Germinal center (tissue), 1 donor: Measurements from ENCODE around the gene HAGHL.
A peak's percentile ranks its signal among the peaks of the same experiment; 100 is the strongest.
"Not testable (repeated sequence)": the region's sequence is repeated elsewhere in the genome, so short reads cannot be mapped to it uniquely, and the experiment has no call there.

Experiments
- DNase-seq: peaks from one replicate; pipeline ENCODE4 v3.0.0; 2012; ENCODE audit warnings: mixed read lengths, low spot score

Gene HAGHL

DNA sequence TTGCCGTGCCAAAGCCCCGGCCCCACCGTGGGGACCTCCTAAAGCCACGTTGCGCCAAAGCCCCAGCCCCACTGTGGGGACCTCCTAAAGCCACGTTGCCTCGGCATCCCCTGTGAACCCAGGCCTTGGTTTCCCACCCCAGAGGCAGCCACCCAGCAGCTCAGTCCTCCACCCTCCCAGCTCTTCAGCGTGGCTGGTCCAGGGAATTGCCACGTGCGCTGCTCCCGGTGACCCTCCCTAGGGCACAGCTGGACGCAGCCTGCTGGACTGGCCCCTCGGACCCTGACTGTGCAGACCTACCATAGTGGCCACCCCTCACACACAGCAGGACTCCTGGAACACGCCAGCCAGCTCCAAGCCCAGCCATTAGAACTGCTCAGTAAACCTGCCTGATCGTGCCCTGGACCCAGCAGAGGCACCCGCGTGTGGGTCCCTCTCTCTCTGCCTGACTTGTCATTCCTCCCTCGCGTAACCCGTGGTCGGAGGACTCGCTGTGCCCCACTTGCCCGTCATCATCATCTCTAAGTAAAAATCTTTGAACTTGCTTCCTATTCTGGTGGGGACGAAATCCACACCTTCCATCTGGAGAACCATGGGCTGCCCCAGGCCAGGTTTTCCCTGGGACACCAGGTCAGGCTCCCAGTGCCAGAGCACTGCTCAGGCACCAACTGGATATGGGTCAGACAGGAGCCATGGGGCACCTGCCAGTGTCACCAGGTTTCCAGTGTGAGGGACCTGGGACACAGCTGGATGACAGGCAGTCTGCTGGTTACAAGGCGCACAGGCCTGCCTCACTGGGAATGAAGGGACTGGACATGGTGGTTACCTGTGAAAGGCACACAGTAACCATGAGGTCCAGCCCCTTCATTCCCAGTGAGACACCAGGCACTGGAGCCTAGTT lies 8.3 kb downstream of the HAGHL start:
- no peak for DNase-seq

DNA sequence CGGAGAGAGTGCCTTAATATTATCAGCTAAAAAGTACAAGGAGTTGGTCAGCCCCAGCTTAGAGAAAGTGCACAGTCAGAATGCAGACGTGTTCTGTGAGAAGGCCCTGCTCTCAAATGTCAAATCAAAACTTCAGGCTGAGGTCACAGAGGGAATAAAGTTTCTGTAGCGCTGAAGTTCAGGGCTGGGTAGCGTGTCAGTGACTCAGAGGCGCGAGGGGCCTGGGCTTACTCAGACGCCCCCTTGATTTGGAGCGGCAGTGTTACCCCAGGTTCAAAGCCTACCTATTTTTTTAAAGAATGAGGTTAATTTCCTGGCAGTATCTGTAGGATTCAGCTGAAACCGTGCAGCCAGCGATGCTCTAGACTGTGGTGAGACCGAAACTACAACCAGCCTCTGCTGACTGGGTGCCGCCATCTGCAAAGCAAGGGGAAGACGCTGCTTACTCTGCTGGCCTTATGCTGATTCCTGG lies 9.1 kb downstream of the HAGHL start:
- DNase-seq, result no peak

DNA sequence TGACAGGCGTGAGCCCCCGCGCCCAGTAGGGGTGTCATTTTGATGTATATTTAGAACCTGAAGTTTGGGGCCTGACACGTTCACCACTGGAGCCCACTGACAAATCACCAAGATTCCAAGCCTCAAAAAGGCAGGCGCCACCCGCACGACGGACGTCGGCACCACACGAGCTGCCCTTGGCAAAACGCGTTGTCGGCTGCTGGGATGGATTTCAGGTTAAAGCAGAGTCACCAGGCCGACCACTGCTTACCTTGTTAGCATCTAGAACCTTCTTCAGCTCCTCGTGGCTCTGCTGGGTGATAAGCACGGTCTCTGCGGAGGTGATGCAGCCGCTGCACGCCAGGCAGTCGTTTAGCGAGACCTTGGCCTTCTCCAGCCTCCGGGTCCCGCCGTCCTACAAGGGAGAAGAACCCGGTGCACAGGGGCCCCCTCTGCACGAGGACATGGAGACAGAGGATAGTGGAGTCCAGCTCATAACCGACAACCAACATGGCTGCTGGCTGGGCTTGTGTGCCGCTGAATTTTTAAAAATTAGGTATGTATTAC lies 10.1 kb downstream of the HAGHL start:
- no peak for DNase-seq

DNA sequence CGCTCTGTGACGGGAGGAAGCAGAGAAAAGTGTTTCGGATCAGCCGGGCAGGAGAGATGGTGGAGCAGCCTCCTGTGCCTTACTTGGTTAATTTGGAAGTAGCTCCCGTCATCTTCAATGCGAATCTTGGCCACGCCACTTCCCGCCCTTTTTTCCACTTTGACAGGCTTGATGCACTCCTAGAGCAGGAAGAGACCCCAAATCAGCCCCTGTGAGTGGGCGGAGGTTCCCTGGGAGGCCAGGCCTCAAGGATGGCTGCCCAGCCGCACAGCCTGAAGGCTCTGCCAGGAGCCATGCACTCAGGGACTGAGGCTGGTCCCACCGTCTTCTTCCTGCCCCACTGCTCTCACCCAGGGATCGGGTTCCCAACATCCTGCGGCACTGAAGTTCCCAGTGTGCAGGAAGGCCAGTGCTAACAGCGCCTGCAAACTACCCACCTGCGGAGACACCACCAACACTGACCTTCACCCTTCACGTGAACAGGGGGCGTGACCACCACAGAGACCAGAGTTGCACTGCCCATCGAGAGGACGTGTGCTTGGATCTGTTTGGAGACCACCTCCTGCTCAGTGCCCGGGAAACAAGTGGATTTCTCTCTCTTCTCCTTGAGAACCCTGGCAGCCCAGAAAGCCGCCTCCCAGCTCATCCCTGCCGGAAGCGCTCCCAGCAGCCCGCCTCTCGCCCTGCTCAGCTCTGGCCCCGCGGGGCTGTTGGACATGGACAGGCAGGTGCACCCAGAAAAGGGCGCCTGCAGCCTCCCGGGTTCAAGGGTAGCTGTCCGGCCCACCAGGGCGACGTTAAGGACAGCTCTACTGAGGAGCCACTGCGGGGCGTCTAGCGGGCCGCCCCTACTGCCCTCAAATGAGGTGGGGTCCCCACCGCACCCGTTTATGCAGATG lies 12.9 kb downstream of the HAGHL start:
- DNase-seq, result no peak

DNA sequence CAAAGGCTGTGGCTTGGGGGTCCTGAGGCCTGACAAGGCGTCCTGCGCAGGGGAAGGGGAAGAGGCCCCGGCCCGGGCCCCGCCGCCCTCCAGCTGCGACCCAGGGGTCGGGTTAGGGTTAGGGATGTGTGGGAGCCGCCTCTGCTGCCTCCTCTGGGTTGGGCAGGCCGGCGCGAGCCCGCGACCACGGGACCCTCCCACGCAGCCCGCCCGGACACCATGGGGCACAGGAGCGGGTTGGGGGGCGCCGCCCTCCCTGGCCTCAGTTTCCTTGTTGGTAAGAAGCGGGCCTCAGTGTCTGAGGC lies 13.5 kb downstream of the HAGHL start:
- no peak for DNase-seq

DNA sequence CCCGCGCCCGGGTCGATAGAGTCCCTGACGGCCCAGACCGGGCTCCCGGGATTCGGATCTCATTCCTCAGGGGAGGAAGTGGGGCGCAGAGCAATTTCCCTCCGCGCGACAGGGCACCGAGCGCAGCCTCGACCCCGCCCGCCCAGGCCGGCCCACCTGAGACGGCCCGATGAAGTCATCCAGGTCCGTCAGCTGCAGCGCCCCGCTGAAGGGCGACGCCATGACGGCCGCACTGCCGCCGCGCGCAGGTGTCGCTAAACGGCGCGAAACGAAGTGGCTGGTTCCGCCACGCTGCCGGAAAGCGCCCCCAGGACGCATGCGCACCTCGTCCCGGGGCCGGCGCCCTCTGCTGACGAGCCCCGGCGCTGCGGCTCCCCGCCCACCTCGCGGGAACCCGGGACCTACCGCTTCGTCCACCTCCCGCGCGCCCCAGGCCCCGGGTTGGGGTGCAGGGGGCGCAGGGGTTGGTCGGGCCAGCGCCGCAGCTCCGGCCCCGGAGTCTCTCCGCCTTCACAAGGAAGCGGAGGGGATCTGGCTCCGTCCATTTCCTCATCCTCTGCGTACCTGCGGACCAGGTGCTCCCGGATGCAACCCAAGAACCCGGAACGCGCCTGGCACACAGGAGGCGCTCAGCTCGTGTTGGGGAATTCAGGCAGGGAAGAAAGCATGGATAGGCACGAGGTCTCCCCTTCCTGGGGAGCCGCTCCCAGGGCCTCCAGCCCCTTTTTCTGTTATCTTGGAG lies 14.0 kb downstream of the HAGHL start, which contains the start of gene CIAO3:
CIAO3 (minus strand) TSS at position 234 of the 742 bp plus-strand sequence; CDS start at position 222, 12 bp downstream.
- DNase-seq, result peak; percentile 92

DNA sequence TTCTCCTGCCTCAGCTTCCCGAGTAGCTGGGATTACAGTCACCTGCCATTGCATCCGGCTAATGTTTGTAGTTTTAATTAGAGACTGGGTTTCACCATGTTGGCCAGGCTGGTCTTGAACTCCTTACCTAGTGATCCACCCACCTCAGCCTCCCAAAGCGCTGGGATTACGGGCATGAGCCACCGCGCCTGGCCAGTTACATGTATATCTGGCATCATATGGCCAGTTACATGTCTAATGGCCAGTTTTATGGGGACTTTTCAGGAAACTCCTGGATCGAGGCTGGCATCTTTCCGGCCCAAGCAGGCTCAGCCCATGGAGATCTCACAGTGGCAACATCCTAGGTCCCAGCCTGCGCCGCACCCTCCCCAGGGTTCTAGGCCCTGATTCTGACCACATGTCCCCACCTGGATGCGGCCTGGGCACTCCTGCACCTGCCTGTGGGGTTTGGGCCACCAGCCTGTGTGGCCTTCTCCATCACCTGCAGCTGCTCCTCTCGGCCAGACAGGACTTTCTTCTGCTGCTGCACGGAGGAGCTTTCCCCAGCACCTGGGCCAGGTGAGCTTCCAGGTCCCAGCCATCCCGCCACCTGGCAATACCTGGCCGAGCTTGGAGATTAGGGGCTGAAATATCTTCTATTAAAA lies 15.2 kb downstream of the HAGHL start:
- DNase-seq, result no peak

DNA sequence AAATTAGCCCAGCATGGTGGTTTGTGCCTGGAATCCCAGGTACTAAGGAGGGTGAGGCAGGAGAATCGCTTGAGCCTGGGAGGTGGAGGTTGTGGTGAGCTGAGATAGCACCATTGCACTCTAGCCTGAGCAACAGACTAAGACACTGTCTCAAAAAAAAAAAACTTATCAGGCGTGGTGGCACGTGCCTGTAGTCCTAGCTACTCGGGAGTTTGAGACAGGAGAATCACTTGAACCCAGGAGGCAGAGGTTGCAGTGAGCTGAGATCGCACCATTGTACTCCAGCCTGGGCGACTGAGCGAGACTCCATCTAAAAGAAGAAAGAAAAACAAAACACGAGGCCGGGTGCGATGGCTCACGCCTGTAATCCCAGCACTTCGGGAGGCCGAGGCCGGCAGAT lies 16.0 kb downstream of the HAGHL start:
- DNase-seq, result not testable (repeated sequence)

DNA sequence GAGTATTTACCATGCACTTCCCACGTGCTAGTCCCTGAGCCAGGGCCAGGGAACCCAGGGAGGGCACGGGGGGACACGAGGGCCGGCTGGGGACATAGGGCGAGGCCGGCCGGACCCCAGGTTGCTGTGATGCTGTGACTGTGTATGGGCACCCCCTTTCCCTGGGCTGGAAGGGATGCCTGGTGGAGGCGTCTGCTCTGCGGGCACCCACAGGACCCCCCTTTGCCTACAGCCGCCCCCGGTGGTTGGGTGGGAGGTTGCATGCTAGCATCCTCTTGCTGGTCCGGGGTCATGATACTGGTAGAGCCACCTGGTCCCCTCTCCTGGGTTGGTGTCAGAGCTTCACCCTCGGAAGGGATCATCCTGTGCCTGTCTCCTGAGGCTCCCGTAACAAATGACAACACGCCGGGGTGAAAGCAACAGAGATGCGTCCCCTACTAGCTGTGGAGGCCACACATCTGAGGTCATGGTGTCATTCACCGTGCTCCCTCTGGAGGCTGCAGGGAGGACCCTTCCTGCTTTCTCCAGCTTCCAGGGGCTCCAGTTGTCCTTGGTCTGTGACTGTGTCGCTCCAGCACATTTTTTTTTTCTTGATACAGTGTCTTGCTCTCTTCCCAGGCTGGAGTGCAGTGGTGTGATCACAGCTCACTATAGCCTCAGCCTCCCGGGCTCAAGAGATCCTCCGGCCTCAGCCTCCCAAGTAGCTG lies 17.0 kb downstream of the HAGHL start:
- DNase-seq, result no peak

DNA sequence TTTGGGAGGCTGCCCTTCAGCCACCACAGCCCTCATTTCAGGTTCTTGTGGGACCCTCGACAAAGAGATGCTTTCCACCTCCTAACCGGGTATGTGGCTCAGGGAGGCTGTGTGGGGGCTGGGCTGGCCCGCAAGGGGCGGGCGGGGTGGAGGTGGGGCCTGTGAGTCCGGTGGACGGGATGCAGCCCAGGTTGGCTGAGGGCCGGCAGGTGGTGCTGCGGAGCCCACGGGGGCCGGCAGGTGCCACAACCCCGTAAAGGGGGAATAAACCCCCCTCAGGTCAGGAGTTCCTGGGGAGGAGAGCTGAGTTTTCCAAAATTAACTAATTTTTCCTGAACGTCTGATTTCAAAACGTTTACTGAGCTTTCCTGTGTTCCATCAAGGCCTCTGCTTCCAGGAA lies 18.8 kb downstream of the HAGHL start:
- DNase-seq, result peak; percentile 46

DNA sequence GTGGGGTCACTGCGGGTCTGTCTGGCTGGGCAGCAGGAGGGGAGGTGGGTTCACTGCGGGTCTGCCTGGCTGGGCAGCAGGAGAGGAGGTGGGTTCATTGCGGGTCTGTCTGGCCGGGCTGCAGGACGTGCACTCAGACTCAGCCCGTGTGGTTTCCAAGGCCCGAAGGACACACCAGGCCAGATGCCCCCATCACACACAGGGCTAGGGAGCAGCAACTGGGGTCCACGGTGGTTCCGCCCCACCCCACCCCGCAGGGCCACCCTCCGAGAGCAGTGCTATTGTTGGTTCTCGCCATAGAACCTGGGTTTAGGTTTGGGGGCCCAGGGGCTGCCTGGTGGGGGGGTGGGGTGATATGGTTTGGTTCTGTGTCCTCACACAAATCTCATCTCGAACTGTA lies 19.7 kb downstream of the HAGHL start:
- DNase-seq, result no peak

DNA sequence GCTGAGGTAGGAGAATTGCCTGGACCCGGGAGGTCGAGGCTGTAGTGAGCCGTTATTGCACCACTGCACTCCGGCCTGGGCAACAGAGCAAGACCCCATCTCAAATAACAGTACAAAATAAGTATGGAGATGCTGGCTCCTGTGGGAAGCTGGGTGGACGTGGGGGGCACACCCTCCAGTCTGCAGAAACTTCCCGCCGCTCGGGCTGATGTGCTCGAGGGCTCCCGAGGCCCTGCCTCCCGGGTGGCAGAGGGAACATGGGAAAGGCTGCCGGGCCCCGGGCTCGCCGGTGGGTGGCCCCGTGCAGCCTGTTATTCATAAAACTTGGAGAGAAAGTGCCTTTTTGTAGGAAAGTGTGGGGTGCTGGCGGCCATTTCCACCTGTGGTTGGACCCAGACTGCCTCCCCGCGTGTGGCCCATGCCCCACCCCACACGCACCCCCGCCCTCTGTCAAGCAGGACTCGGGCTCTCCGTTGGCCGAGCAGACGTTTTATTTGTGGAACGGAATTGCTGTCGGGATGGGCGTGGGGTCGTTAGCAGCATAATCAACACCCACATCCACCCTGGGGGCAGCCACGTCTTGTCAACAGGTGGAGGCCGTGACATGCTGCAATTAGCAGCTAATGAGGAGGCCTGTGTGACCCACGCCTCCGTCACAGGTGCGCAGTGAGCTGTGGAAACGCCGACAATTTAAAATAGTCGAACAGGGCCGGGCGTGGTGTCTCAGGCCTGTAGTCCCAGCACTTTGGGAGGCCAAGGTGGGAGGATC lies 21.3 kb downstream of the HAGHL start:
- no peak for DNase-seq

DNA sequence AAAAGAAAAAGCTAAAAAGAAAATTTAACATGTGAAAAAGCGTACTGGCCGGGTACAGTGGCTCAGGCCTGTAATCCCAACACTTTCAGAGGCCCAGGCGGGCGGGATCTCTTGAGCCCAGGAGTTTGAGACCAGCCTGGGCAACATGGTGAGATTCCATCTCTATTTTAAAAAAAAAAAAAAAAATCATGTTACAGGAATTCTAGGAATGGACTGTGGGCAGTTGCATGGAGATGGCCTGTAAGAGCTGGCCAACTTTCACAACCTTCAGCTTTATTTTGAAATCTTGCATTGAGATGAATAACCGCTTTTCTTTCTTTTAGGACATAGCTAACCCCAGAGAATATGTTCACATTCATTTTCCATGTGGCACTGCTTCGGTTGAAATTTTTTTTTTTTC lies 22.1 kb downstream of the HAGHL start:
- DNase-seq, result no peak

DNA sequence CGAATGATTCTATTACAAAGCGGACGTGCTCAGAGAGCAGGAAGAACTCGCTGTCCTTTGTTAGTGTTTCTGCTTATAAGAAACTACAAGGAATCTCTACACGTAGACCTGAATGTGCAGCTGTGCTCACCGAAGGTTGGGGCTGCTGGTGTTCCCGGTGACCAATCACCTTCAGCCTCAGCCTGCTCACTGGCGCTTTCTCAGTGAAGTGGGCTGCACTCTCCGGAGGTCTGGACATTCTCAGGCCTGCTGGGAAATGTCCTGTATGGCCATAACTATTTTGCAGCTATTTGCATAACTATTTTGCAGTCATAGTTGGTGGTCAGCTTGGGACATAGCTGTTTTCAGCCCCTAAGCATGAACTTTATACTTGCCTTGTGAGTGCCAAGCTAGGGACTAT lies 23.6 kb downstream of the HAGHL start:
- DNase-seq, result no peak

DNA sequence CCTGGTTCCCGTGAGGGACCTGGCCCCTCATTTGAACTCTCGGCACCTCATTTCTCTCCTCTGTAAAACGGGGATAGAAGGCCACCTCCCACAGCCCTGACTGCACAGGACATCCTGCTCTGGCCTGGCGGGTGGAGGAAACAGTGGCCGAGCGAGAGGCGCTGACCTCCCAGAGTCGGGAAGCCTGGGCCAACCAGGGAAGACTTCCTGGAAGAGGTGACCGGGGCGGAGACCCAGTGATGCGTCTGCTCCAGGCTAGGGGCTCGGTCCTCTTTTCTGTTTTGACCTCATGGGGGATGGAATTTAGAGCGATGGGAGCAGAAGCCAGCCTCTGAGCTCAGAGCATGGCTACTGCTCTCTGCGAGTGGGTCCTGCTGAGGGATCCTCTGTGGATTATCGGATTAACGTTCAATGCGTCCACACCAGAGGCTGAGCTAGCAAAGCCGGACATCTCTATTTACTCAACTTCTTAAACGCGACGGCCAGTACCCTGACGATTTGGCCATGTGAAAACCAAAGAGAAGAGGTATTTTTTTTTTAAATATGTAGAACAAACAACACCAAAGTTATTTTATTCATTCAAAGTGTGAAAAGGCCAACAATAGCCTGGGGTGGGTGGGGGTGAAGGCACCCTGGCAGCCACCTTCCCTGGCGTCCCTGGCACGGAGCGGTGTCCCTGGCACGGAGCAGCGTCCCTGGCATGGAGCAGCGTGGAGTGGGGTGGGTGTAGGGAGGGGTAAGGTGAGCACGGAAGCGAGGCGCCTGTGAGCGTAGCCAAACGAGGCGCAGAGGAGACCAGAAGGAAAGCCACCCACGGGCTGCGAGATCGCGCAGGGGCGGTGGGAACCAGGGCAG lies 24.5 kb downstream of the HAGHL start:
- no peak for DNase-seq

DNA sequence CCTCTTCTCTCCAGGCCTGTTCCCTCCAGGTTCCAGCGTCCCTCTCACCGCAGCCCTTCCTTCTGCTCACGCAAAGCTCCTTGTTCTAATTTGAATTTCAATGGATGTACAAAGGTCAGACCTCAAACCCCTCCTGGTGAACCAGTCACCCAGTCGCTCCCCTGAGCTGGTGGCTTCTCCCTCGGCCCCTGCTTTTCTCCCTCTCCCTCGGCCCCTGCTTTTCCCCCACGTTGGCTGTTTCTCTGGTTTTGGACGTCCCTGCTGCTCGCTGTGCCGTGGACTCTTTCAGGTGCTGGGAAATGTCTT lies 25.1 kb downstream of the HAGHL start:
- no peak for DNase-seq

DNA sequence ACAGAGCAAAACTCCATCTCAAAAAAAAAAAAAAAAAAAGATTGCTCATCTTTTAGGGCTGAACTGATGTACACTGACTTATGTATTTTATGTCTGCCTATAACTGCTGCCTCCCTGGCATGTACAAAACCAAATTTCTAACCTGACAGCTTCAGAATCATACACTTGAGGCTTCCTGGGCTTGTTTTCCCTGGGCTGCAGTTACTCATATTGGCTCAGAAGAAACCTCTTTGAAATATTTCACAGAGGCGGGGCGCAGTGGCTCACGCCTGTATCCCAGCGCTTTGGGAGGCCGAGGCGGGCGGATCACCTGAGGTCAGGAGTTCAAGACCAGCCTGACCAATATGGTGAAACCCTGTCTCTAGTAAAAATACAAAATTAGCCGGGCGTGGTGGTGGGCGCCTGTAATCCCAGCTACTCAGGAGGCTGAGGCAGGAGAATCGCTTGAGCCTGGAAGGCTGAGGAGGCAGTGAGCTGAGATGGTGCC lies 27.3 kb downstream of the HAGHL start:
- DNase-seq, result not testable (repeated sequence)

DNA sequence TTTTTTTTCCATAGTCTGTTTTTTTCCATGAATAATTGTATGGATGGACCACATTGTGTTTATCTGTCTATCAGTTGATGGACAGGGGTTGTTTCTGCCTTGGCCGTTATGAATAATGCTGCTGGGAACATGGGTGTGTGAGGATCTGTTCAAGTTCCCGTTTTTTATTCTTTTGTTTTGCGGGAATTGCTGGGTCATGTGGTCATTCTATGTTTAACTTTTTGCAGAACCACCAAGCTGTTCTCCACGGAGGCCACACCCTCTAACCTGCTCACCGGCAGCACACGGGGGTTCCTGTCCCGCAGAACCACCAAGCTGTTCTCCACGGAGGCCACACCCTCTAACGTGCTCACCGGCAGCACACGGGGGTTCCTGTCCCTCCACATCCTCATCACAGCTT lies 27.8 kb downstream of the HAGHL start:
- no peak for DNase-seq

DNA sequence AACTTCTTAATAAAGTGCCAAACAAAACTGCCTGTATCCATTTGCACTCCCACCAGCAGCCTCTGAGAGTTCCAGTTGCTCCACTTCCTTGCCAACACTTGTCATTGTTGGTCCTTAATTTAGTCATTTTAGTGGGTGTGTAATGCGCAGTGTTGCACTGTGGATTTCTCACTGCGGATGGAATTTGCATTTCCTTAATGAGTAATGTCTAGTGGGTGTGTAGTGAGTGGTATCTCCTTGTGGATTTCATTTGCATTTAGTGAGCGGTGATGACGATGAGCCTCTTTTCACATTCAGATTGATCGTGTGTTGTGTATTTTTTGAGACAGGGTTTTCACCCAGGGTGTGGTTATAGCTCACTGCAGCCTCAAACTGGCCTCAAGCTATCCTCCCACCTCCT lies 29.5 kb downstream of the HAGHL start:
- no peak for DNase-seq
